GM18505 (cell line): Measurements from ENCODE around the gene NKX3-2.
"Not testable (repeated sequence)": the region's sequence is repeated elsewhere in the genome, so short reads cannot be mapped to it uniquely, and the experiment has no call there.

Source experiments
- ATAC-seq: cut with Tn5 transposase; IDR thresholded peaks from one replicate; pipeline ENCODE4 v1.9.1; 2021; ENCODE audit not compliant: unreplicated experiment
- POLR2A ChIP-seq: IDR thresholded peaks from 4 replicates; pipeline ENCODE4 v1.6.1; 2011; ENCODE audit warnings: borderline replicate concordance; ENCODE audit not compliant: insufficient read depth, insufficient read length; ENCODE audit errors: extremely low read depth

Gene NKX3-2

DNA sequence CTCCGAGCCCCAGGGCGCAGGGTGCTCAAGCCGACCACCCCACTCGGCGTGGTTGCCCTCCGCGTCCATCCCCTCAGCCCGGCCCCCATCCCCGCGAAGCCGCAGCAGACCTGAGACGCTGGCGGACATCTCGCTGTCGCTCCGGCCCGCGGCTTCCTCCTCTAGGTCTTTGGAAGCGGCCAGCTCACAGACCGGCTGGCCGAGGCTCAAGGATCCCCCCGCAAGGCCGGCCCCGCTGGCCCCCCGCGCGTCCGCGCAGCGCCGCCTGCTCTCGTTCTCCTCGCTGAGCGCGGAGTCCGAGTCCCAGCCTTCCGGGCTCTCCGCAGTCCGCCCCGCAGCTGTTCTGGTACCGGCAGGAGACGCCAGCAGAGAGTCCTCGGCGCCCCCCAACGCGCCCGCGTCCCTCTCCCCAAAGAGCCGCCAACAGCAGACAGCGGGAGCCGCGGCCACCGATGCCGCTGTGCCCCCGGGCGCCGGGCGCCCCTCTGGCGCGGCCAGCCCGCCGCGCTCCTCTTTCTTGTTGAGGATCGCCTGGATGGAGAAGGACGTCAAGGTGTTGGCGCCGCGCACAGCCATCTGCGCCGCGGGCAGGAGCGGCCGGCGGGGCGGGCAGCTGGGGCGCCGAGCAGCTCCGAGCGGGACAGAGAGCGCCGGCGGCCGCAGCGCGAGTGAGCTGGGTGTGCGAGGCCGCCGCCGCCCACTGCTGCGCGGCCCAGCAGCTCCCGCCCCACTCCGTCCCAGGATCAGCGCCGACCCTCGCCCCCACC, at the start of gene NKX3-2:
Gene NKX3-2 (minus strand): TSS at position 670 of the 767 bp plus-strand sequence. CDS start 94 bp downstream, at position 576.
- ATAC-seq: no peak

GRCh38 chr4:13592220-13592619, 47.9 kb upstream of the NKX3-2 start:
- no peak for TF ChIP-seq POLR2A
- no peak for ATAC-seq

More for the DNA sequence above, at the start of gene NKX3-2:
- no peak for TF ChIP-seq POLR2A

GRCh38 chr4:13590766-13591165, 46.5 kb upstream of the NKX3-2 start:
- ATAC-seq: no peak

GRCh38 chr4:13588954-13589353, 44.6 kb upstream of the NKX3-2 start:
- TF ChIP-seq POLR2A: no peak
- ATAC-seq: no peak

More at GRCh38 chr4:13590766-13591165, 46.5 kb upstream of the NKX3-2 start:
- TF ChIP-seq POLR2A: no peak

- ATAC-seq: no peak
- no peak for TF ChIP-seq POLR2A
Measured at GRCh38 chr4:13584481-13584880, 40.2 kb upstream of the NKX3-2 start.

GRCh38 chr4:13580036-13580435, 35.7 kb upstream of the NKX3-2 start:
- no peak for ATAC-seq
- no peak for TF ChIP-seq POLR2A

DNA sequence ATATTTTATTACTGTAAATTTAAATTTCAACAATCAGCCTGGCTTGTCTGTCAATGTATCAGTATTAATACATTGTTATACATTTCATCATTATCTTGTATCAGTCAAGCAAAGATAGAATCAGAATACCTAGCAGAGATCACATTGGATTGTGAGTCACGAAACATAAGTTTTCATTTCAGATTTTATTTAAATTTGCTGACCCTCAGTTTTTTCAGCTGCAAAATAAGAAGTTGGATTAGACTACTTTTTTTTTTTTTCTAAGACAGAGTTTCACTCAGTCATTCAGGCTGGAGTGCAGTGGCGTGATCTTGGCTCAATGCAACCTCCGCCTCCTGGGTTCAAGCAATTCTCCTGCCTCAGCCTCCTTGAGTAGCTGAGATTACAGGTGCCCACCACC, 33.4 kb upstream of the NKX3-2 start:
- no peak for TF ChIP-seq POLR2A
- ATAC-seq: no peak

GRCh38 chr4:13570916-13571315, 26.6 kb upstream of the NKX3-2 start:
- TF ChIP-seq POLR2A: no peak
- ATAC-seq: no peak

GRCh38 chr4:13567125-13567524, 22.8 kb upstream of the NKX3-2 start:
- no peak for ATAC-seq
- no peak for TF ChIP-seq POLR2A

- no peak for TF ChIP-seq POLR2A
- ATAC-seq: no peak
Measured at GRCh38 chr4:13562876-13563275, 18.6 kb upstream of the NKX3-2 start.

GRCh38 chr4:13561673-13562072, 17.4 kb upstream of the NKX3-2 start:
- TF ChIP-seq POLR2A: no peak
- no peak for ATAC-seq

DNA sequence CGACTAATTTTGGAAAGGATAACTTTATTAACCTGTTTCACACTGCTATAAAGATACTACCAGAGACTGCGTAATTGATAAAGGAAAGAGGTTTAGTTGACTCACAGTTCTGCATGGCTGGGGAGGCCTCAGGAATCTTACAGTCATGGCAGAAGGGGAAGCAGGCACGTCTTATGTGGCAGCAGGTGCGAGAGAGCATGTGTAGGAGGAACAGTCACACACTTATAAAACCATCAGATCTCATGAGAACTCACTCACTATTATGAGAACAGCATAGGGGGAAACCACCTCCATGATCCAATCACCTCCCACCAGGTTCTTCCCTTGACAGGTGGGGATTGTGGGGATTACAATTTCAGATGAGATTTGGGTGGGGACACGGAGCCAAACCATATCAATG, 15.8 kb upstream of the NKX3-2 start:
- ATAC-seq: not testable (repeated sequence)

GRCh38 chr4:13559413-13559812, 15.1 kb upstream of the NKX3-2 start:
- ATAC-seq: no peak
- TF ChIP-seq POLR2A: no peak

DNA sequence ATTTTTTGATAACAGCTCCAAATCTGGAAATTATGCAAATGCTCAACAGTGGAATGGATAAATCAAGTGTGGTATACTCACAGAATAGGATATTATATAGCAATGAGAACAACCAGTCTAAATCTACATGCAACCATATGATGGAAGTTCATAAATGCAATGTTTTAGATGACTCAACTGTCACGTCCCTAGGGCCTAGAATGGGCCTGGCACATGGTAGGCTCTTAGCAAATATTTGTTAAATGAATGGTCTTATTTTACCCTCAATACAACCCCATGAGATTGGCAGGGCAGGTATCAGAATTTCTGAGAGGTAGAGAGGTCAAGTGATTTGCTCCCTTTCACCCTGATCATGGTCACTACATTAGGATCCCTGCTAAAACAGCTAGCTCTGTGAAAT, 14.6 kb upstream of the NKX3-2 start:
- TF ChIP-seq POLR2A: no peak
- no peak for ATAC-seq

DNA sequence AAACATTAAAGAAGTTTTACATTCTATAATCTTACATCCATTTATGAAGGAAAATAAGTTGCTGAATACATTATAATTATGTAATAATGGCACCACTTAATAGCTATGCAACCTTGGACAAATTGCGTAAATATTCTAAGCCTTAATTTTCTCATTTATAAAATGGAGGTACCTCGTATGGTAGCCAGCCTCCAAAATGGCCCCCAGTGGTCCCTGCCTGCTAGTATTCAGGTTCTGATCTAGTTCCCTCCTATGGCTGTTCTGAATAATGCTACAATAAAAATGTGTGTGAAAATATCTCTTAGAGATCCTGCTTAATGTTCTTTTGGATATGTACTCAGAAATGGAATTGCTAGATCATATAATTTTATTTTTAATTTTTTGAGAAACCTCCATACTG, 11.0 kb upstream of the NKX3-2 start:
- no peak for TF ChIP-seq POLR2A
- no peak for ATAC-seq

DNA sequence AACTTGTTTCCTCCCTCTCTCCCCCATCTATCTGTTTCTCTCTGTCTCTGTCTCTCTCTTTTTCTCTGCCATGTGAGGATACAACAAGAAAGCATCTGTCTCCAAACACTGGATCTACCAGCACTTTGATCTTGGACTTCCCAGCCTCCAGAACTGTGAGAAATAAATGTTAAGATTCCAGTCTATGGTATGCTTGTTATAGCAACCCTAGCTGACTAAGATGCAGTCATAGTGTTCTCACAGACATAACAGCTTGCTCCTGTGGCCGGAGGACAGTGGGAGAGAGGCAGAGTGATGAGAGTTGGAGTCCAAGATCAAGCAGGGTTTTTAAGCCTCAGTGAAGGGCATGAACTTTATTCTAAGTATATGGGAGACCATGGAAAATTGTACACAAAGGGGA, 8.8 kb upstream of the NKX3-2 start:
- ATAC-seq: no peak
- TF ChIP-seq POLR2A: no peak
